AG09309 (cell line): ENCODE measurements around the gene AADAC.
"Not testable (repeated sequence)": the region's sequence is repeated elsewhere in the genome, so short reads cannot be mapped to it uniquely, and the experiment has no call there.

ENCODE experiments used
- DNase-seq: peaks from one replicate; pipeline ENCODE4 v3.0.0-alpha.2; 2010; ENCODE audit warnings: low read depth
- H3K4me3 ChIP-seq: 2 replicates; pipeline ENCODE4 v1.5.1; 2011; ENCODE audit warnings: mild to moderate bottlenecking, low read depth, low read length, moderate library complexity; ENCODE audit not compliant: control insufficient read depth
- TF ChIP-seq, protein P1 (sequence below): IDR thresholded peaks from 2 replicates; pipeline ENCODE4 v1.5.1; 2011; ENCODE audit warnings: mild to moderate bottlenecking, low read depth, low read length, inconsistent platforms; ENCODE audit not compliant: insufficient read depth, control insufficient read depth; ENCODE audit errors: missing control alignments

The AADAC gene

DNA sequence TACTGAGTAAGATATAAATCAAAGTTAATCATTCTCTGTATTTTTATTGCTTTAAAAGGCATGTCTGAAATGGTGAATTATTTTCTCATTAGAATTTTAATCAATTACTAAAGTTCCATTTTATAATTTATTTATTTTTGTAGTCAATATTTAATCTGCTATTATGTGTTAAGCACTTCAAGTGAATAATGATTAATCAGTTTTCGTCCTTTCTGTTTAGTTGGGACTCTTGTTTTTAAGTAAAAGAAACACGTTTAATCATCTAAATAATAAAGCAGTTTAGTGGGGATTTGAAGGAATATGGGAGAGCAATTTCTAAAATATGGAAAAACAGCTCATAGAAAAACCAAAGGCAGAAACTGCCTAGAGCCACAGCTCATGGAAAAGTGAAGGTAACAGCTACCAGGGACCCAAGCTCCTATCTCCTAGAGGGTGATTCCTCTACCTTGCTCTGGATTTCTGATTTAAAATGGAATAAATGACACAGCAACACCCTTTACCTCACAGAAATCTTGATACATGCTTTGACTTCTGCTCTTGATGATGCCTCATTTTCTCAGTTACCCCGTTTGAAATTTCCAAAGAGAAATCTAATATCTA is 31.5 kb downstream of the AADAC start:
- TF ChIP-seq, protein P1, sequence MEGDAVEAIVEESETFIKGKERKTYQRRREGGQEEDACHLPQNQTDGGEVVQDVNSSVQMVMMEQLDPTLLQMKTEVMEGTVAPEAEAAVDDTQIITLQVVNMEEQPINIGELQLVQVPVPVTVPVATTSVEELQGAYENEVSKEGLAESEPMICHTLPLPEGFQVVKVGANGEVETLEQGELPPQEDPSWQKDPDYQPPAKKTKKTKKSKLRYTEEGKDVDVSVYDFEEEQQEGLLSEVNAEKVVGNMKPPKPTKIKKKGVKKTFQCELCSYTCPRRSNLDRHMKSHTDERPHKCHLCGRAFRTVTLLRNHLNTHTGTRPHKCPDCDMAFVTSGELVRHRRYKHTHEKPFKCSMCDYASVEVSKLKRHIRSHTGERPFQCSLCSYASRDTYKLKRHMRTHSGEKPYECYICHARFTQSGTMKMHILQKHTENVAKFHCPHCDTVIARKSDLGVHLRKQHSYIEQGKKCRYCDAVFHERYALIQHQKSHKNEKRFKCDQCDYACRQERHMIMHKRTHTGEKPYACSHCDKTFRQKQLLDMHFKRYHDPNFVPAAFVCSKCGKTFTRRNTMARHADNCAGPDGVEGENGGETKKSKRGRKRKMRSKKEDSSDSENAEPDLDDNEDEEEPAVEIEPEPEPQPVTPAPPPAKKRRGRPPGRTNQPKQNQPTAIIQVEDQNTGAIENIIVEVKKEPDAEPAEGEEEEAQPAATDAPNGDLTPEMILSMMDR: no peak
- no peak for DNase-seq

DNA sequence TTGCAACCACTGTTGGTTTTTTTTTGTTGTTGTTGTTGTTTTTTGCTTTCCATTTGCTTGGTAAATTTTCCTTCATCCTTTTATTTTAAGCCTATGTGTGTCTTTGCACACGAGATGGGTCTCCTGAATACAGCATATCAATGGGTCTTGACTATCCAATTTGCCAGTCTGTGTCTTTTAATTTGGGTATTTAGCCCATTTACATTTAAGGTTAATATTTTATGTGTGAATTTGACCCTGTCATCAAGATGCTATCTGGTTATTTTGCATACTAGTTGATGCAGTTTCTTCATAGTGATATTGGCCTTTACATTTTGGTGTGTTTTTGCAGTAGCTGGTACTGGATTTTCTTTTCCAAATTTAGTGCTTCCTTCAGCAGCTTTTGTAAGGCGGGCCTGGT is 36.1 kb downstream of the AADAC start:
- not testable (repeated sequence) for DNase-seq, H3K4me3 ChIP-seq

More for the DNA sequence above, 31.5 kb downstream of the AADAC start:
- no peak overlapping the region for H3K4me3 ChIP-seq

DNA sequence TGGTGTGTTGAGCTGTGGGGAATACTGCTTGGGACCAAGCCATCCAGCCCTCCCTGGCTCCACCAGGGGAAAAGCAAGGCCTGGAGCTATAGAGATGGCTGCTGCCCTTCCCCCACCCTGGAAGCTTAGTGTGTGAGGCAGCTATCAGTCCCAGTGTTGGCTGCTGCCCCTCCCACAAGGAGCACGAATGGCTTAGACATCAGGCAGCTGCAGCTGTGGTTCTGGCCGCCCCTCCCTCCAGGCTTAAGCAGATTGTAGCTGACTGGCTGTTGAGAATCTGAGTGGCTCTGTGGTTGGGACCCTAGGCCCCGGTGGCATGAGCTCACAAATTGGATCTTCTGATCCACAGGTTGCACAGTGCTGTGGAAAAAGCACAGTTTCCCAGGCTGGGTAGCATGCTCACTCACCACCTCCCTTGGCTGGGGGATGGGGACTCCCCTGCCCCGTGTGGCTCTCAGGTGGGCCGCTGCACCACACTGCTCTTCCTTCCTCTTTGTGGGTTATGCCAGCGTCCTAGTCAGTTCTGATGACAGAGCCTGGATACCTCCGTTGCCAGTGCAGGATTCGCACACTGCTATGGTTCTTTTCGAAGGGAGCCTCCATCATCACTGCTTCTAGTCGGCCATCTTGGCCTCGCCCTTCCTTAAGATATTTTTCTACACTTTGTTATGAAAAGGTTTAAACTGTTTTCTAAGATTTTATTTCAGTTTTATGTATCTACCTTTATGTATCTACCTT is 38.3 kb downstream of the AADAC start:
- DNase-seq: no peak
- H3K4me3 ChIP-seq: no peak overlapping the region
- TF ChIP-seq, protein P1: no peak

DNA sequence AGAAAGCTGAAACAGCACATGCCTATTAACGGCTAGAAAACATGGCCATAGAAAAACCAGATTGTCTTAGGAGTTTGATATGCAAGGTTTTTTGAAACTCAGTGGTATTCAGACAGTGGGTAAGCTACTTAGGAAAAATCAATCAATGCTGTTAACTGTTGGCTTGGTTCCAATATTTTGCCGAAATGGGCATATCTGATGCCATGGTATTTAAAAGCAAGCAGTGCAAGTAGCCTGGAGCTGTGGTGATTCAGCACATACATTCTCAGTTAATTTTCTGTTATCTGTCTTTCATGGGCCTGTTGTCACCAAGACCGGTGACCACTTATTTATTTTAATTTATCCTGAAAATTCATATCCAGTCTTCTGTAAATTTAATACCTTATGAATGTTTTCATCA is 42.2 kb downstream of the AADAC start:
- TF ChIP-seq, protein P1: no peak
- DNase-seq: no peak
- no peak overlapping the region for H3K4me3 ChIP-seq

DNA sequence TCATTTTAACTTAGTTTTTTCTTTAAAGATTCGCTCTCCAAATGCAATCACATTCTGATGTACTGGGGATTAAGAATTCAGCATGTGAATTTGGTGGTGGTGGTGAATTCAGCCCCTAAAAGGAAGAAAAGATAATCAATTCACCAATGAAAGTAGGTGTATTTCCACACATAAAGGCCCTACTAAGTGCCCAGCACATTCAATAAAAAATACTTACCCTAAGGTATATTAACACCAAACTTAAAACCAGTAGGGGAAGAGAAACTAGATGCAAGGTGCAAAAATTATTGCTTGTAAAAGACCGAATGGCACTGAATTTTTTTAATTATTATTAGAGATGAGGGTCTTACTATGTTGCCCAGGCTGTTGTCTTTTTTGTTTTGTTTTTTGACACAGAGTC is 42.7 kb downstream of the AADAC start:
- no peak overlapping the region for H3K4me3 ChIP-seq
- TF ChIP-seq, protein P1: no peak
- no peak for DNase-seq

DNA sequence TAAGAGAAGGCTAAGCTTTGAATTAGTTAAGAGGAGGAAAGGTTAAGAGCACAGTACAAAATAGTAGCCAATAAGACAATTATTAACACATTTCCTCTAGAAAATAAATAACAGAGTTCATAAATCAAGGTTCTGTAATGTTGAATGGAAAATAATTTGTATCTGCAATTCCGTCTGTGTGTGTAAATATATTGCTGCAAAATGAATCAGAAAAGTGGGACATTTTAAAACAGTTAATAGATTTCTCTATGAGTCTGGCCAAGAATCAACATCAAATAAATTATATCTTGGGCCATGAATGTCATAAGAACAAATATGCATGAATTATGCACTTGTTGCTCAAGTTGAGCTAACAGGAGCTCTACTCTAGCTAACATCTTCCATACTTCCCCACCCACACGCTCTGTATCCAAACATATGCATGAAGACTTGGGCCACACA is 45.3 kb downstream of the AADAC start:
- H3K4me3 ChIP-seq: no peak overlapping the region
- no peak for DNase-seq
- TF ChIP-seq, protein P1: no peak

DNA sequence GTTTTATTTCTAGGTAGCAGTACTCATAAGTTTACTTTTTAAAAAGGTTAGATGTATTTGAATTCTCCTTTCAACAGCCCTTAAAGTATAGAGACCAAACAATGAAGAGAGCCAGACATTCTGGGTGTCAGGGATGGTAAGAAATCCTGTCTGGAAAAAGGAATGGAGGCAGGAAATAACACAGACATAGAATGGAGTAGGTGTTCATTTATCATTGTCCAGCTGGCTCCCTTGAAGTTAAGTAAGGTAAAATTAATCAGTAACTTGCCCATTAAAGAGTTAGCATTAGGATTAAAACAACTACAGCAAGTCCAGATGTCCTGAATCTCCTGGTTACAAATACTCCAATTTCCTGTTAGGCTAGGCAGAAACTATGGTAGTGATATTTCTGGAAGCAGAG is 46.0 kb downstream of the AADAC start:
- no peak overlapping the region for H3K4me3 ChIP-seq
- no peak for DNase-seq
- TF ChIP-seq, protein P1: no peak
